HL-60 (cell line): Measurements from ENCODE around the gene NBPF3.
"Not testable (repeated sequence)": the region's sequence is repeated elsewhere in the genome, so short reads cannot be mapped to it uniquely, and the experiment has no call there.

Experiments
- DNase-seq, 2 experiments: peaks; one replicate each; pipeline ENCODE4 v3.0.0-alpha.2; 2010 to 2020; ENCODE audit warnings: low read depth in 1 of 2, low spot score in 1 of 2
- H3K27ac ChIP-seq: fragments of 250-450 bp; sonication (Bioruptor Pico); replicated peaks from 2 replicates; pipeline ENCODE4 v1.5.1; 2020; ENCODE audit warnings: mild to moderate bottlenecking, moderate library complexity
- H3K27me3 ChIP-seq: fragments of 250-450 bp; sonication (Bioruptor Pico); 2 replicates; pipeline ENCODE4 v1.5.1; 2021; ENCODE audit warnings: mild to moderate bottlenecking, moderate library complexity; ENCODE audit not compliant: insufficient read depth, poor library complexity, severe bottlenecking
- H3K4me3 ChIP-seq: replicated peaks from 2 replicates; pipeline ENCODE4 v1.5.1; 2011; ENCODE audit warnings: mild to moderate bottlenecking, control low read depth, low read length; ENCODE audit not compliant: insufficient read depth
- CTCF ChIP-seq: IDR thresholded peaks from one replicate; pipeline ENCODE4 v1.5.1; 2011; ENCODE audit warnings: low read length, control low read depth, inconsistent platforms; ENCODE audit not compliant: insufficient read depth
- GABPA ChIP-seq: IDR thresholded peaks from 2 replicates; pipeline ENCODE4 v1.6.1; 2012; ENCODE audit warnings: low read depth
- POLR2AphosphoS5 ChIP-seq: IDR thresholded peaks from 2 replicates; pipeline ENCODE4 v1.6.1; 2012; ENCODE audit warnings: low read depth
- REST ChIP-seq: IDR thresholded peaks from 2 replicates; pipeline ENCODE4 v1.6.1; 2012; ENCODE audit warnings: low read depth; ENCODE audit not compliant: insufficient replicate concordance
- SPI1 ChIP-seq: IDR thresholded peaks from 2 replicates; pipeline ENCODE4 v1.6.1; 2012; ENCODE audit warnings: low read depth, mild to moderate bottlenecking, borderline replicate concordance

Gene NBPF3

DNA sequence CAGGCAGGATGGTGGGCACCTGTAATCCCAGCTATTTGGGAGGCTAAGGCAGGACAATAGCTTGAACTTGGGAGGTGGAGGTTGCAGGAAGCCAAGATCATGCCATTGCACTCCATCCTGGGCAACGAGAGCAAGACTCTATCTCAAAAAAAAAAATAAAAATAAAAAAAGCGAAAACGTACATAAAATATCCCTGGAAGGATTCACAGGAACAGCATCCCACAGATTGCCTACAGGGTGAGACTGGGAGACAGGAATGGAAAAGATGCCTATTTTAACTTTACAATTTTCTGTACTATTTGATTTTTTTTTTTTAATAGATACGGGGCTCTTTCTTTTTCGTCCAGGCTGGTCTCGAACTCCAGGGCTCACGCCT is 604 bp upstream of the NBPF3 start:
- Histone ChIP-seq H3K27ac (no peak overlapping the region), H3K4me3 (peak overlapping the region; percentile 69), H3K27me3 (peaks cover 15% of the 10 kb centered on the region)
- no peak for DNase-seq
- no peak for TF ChIP-seq CTCF
- no peak for TF ChIP-seq REST
- no peak for TF ChIP-seq POLR2AphosphoS5
- TF ChIP-seq GABPA, result no peak
- TF ChIP-seq SPI1, result no peak

- Histone ChIP-seq H3K27me3 (peaks cover 15% of the 10 kb centered on the region), H3K4me3 (peak overlapping the region; percentile 69)
- H3K27ac ChIP-seq, DNase-seq: not testable (repeated sequence)
Observed at GRCh38 chr1:21440630-21441125, 741 bp downstream of the NBPF3 start.

GRCh38 chr1:21446647-21447046 is 6.7 kb downstream of the NBPF3 start:
- H3K4me3 ChIP-seq, DNase-seq, H3K27me3 ChIP-seq, H3K27ac ChIP-seq: not testable (repeated sequence)

DNA sequence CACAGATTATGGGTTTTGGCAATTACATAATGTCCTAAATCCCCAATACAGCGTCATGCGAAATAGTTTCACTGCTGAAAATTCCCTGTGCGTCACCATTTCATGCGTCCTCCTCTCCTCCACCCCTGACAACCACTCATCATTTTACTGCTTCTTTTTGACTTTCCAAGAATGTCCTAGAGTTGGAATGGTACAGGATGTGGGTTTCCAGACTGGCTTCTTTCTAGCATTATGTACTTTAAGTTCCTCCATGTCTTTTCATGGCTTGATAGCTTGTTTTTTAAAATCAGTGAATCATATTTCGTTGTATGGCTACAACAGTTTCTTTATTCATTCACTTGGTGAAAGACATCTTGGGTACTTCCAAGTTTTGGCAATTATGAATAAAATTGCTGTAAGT is 7.4 kb downstream of the NBPF3 start:
- H3K27ac ChIP-seq, result no peak overlapping the region
- no peak for DNase-seq
- no peak overlapping the region for H3K4me3 ChIP-seq
- TF ChIP-seq POLR2AphosphoS5 (no peak), CTCF (no peak), GABPA (no peak), SPI1 (no peak), REST (no peak)
- H3K27me3 ChIP-seq, result peaks cover 3% of the 10 kb centered on the region

DNA sequence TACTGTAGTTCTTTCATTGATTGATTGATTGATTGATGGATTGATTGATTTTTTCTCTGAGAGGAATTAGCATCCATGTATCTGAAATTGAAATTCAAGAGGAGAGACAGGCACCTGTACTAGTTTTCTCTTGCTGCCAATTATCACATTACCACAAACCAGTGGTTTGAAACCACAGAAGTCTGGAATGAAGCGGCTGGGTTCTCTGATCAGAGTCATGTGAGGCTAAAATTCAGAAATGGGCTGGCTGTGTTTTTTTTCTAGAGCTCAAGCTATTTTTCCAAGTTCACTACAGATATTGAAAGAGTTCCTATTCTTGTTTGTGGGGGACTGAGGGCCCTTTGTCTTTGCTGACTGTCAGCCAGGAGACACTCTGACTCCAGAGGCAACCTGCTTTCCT is 10.0 kb downstream of the NBPF3 start:
- H3K4me3 ChIP-seq, result no peak overlapping the region
- H3K27ac ChIP-seq, result no peak overlapping the region
- no peak for TF ChIP-seq POLR2AphosphoS5
- no peaks in the 10 kb centered on the region for H3K27me3 ChIP-seq
- DNase-seq, result peak in 1 of 2 experiments; percentile 26
